HG03442 (cell line): ENCODE measurements around the gene TAAR1.

Source experiments
- ATAC-seq: cut with Tn5 transposase; IDR thresholded peaks from one replicate; pipeline ENCODE4 v1.9.1; 2021; ENCODE audit warnings: mild to moderate bottlenecking, moderate library complexity; ENCODE audit not compliant: unreplicated experiment

The TAAR1 gene

GRCh38 chr6:132596201-132596600 is 62.8 kb downstream of the TAAR1 start:
- ATAC-seq: no peak
